CD14-positive monocyte (primary cell): ENCODE results near the gene RTRAF. TPM values are rescaled to one million over a fixed set of nuclear protein-coding genes. Genes with fewer than 3 reads are reported as not detected.

Experiments
- DNase-seq, 3 donors: peaks; one replicate each; pipeline ENCODE4 v3.0.0-alpha.2; 2011 to 2022
- H2AFZ ChIP-seq: 2 replicates; pipeline ENCODE4 v1.6.0; 2012; ENCODE audit warnings: mild to moderate bottlenecking, low read depth, low read length, inconsistent platforms; ENCODE audit not compliant: insufficient read depth, poor library complexity, severe bottlenecking
- H3K27ac ChIP-seq, 2 donors: 1 replicate in 1 of 2; 2 replicates in 1 of 2; pipeline ENCODE4 v1.5.1; 2012 to 2013; ENCODE audit warnings: low read length in 2 of 2, control low read depth in 1 of 2, inconsistent platforms in 1 of 2, low read depth in 1 of 2, mild to moderate bottlenecking in 1 of 2
- H3K27me3 ChIP-seq, 2 donors: one replicate each; pipeline versions ENCODE4 v1.6.0 to v1.6.1; 2011 to 2013; ENCODE audit warnings: low read length in 2 of 2; ENCODE audit not compliant: control insufficient read depth in 2 of 2, insufficient read depth in 2 of 2
- H3K36me3 ChIP-seq, 2 donors: replicated peaks in 1 of 2; 1 replicate in 1 of 2; 2 replicates in 1 of 2; pipeline versions ENCODE4 v1.5.1 to v1.6.1; 2012 to 2013; ENCODE audit warnings: low read length in 2 of 2, control low read depth in 1 of 2, inconsistent platforms in 1 of 2, mild to moderate bottlenecking in 1 of 2; ENCODE audit not compliant: insufficient read depth in 2 of 2, control insufficient read depth in 1 of 2
- H3K4me1 ChIP-seq, 2 donors: 1 replicate in 1 of 2; 2 replicates in 1 of 2; pipeline versions ENCODE4 v1.5.1 to v1.6.1; 2012 to 2013; ENCODE audit warnings: low read length in 2 of 2, control low read depth in 1 of 2, inconsistent platforms in 1 of 2, mild to moderate bottlenecking in 1 of 2, moderate library complexity in 1 of 2; ENCODE audit not compliant: insufficient read depth in 2 of 2, control insufficient read depth in 1 of 2
- H3K4me2 ChIP-seq: replicated peaks from 2 replicates; pipeline ENCODE3; 2012; ENCODE audit warnings: low read length, moderate library complexity, mild to moderate bottlenecking; ENCODE audit not compliant: poor library complexity, severe bottlenecking; ENCODE audit errors: extremely low read depth
- H3K4me3 ChIP-seq, 3 experiments: fragments of 200-600 bp in 1 of 3; sonication (generic) in 1 of 3; replicated peaks in 1 of 3; 1 replicate in 2 of 3; 2 replicates in 1 of 3; pipeline ENCODE4 v1.5.1; 2011 to 2013; ENCODE audit warnings: low read length in 3 of 3, mild to moderate bottlenecking in 3 of 3, control low read depth in 2 of 3, low read depth in 2 of 3, inconsistent platforms in 1 of 3, moderate library complexity in 1 of 3
- H3K79me2 ChIP-seq: 2 replicates; pipeline ENCODE4 v1.6.0; 2012; ENCODE audit warnings: mild to moderate bottlenecking, control low read depth, inconsistent platforms, low read length, moderate library complexity; ENCODE audit not compliant: insufficient read depth
- H3K9ac ChIP-seq: 2 replicates; pipeline ENCODE4 v1.6.0; 2017; ENCODE audit warnings: low read length, mild to moderate bottlenecking; ENCODE audit not compliant: insufficient read depth, poor library complexity, severe bottlenecking
- H3K9me3 ChIP-seq, 2 donors: replicated peaks in 1 of 2; 1 replicate in 1 of 2; 2 replicates in 1 of 2; pipeline versions ENCODE4 v1.5.1 to v1.6.1; 2012 to 2013; ENCODE audit warnings: low read length in 2 of 2, control low read depth in 1 of 2; ENCODE audit not compliant: control insufficient read depth in 1 of 2, insufficient read depth in 1 of 2
- H4K20me1 ChIP-seq: 2 replicates; pipeline ENCODE4 v1.6.0; 2012; ENCODE audit warnings: mild to moderate bottlenecking, low read length, control low read depth, moderate library complexity; ENCODE audit not compliant: insufficient read depth
- H3K27ac Mint-ChIP-seq, 7 donors: one replicate each; pipeline ENCODE4 v1.8.0; 2020; ENCODE audit warnings: mild to moderate bottlenecking in 7 of 7, mixed read lengths in 7 of 7, moderate library complexity in 6 of 7, inconsistent platforms in 2 of 7
- H3K27me3 Mint-ChIP-seq, 3 donors: one replicate each; pipeline ENCODE4 v1.8.0; 2021 to 2022; ENCODE audit warnings: low read depth in 3 of 3, mild to moderate bottlenecking in 3 of 3, mixed read lengths in 3 of 3, moderate library complexity in 3 of 3, inconsistent platforms in 1 of 3
- H3K36me3 Mint-ChIP-seq, 2 donors: one replicate each; pipeline ENCODE4 v1.8.0; 2020; ENCODE audit warnings: mixed read lengths in 2 of 2, inconsistent platforms in 1 of 2, mild to moderate bottlenecking in 1 of 2
- H3K4me1 Mint-ChIP-seq: one replicate; pipeline ENCODE4 v1.8.0; 2020; ENCODE audit warnings: mild to moderate bottlenecking, mixed read lengths
- H3K4me3 Mint-ChIP-seq, 2 donors: one replicate each; pipeline ENCODE4 v1.8.0; 2020; ENCODE audit warnings: mild to moderate bottlenecking in 2 of 2, mixed read lengths in 2 of 2, moderate library complexity in 1 of 2
- H3K9me3 Mint-ChIP-seq, 7 donors: one replicate each; pipeline ENCODE4 v1.8.0; 2020 to 2022; ENCODE audit warnings: mixed read lengths in 7 of 7, mild to moderate bottlenecking in 6 of 7, moderate library complexity in 6 of 7, inconsistent platforms in 2 of 7
- WGBS: methylation state at CpG from one replicate; pipeline ENCODE4 v1.1.5; 2013; ENCODE audit warnings: missing lambda C conversion rate; ENCODE audit not compliant: insufficient coverage; 5-methylcytosine and 5-hydroxymethylcytosine counted together
- intact Hi-C, 2 donors: fragments of 100-400 bp; cut with micrococcal nuclease; formaldehyde crosslinking; loops; one replicate each; pipeline versions ENCODE4 v1.15.0 to v1.15.1; 2023
- polyA plus RNA-seq, 3 donors: library from polyadenylated mRNA; depleted of rRNA in 1 of 3; unstranded in 2 of 3; stranded (reverse) in 1 of 3; fragments of 300-500 nt in 2 of 3; fragments of >200 nt in 1 of 3; fragmentation: Illumina TruSeq in 2 of 3; gene quantifications; 1 replicate in 2 of 3; 2 replicates in 1 of 3; pipeline ENCODE4 v1.2.3, GENCODE V29; 2012 to 2021
- TF ChIP-seq, protein P1 (sequence below): fragments of 200-600 bp; IDR thresholded peaks from one replicate; pipeline ENCODE4 v1.8.0; 2022; ENCODE audit warnings: antibody characterized with exemption, mild to moderate bottlenecking

Gene RTRAF
- polyA plus RNA-seq, 3 donors = 51.6 to 152 (median 149) TPM

DNA sequence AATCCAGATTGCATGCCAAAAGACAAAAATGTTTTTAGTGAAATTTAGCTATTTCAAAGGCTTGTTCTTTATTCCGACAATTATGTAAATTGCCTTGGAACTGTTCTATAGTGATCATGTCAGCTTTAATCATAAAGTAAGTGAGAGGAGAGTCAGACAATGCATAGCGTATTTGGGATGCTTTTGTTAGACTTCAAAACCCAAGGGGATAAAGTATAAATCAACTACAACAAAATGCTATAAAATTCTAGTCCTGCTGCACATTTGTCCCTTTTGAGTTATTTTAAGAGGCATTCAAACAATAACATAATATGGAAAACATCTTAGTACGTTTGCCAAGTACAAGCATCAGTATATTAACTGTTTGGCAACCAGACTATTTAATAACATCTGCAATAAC, 11.3 kb downstream of the RTRAF start:
- Histone ChIP-seq H3K27me3 (no peaks in the 10 kb centered on the region), H2AFZ (no peak overlapping the region), H3K79me2 (no peaks in the 10 kb centered on the region), H3K9ac (no peak overlapping the region), H3K4me3 (no peak overlapping the region), H3K4me1 (no peaks in the 10 kb centered on the region), H3K36me3 (peaks cover 86 to 99% of the 10 kb centered on the region in 2 donors), H3K9me3 (no peaks in the 10 kb centered on the region), H4K20me1 (peaks cover 4% of the 10 kb centered on the region), H3K4me2 (no peak overlapping the region), H3K27ac (no peak overlapping the region)
- no peaks in the 10 kb centered on the region for H3K4me1 Mint-ChIP-seq
- H3K9me3 Mint-ChIP-seq = no peaks in the 10 kb centered on the region
- DNase-seq = no peak
- H3K36me3 Mint-ChIP-seq = peaks cover 86 to 88% of the 10 kb centered on the region in 2 donors
- intact Hi-C loops = no loop called here
- no CpG with 5 or more reads among the region's 3 CpGs for WGBS
- TF ChIP-seq, protein P1, sequence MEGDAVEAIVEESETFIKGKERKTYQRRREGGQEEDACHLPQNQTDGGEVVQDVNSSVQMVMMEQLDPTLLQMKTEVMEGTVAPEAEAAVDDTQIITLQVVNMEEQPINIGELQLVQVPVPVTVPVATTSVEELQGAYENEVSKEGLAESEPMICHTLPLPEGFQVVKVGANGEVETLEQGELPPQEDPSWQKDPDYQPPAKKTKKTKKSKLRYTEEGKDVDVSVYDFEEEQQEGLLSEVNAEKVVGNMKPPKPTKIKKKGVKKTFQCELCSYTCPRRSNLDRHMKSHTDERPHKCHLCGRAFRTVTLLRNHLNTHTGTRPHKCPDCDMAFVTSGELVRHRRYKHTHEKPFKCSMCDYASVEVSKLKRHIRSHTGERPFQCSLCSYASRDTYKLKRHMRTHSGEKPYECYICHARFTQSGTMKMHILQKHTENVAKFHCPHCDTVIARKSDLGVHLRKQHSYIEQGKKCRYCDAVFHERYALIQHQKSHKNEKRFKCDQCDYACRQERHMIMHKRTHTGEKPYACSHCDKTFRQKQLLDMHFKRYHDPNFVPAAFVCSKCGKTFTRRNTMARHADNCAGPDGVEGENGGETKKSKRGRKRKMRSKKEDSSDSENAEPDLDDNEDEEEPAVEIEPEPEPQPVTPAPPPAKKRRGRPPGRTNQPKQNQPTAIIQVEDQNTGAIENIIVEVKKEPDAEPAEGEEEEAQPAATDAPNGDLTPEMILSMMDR = no peak
- H3K4me3 Mint-ChIP-seq = no peak overlapping the region
- no peak overlapping the region for H3K27ac Mint-ChIP-seq
- no peaks in the 10 kb centered on the region for H3K27me3 Mint-ChIP-seq

DNA sequence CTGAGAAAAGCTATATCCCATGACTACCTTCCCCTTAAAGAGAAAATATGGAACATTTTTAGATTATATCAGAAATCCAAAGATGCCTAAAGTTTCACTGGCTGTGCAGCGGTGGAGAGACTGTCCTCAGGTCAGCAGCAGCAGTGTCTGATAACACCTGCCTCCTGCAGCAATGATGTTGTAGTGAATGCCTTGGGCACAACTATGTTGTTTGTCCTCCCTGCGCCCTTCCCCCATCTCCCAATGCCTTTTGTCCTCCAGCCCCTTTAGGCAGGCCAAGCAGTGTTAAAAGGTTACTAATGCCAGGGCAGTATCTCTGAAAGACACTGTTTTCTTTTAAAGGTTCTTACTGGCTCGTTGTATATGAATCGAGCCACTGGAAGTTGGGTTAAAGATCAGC, 13.2 kb downstream of the RTRAF start:
- Mint-ChIP-seq H3K4me3 (no peak overlapping the region), H3K4me1 (no peaks in the 10 kb centered on the region), H3K9me3 (no peaks in the 10 kb centered on the region), H3K27me3 (no peaks in the 10 kb centered on the region), H3K27ac (no peak overlapping the region), H3K36me3 (peaks cover 84% of the 10 kb centered on the region in 2 donors)
- Histone ChIP-seq H3K9me3 (no peaks in the 10 kb centered on the region), H3K36me3 (peaks cover 94 to 100% of the 10 kb centered on the region in 2 donors), H3K4me2 (no peak overlapping the region), H4K20me1 (no peaks in the 10 kb centered on the region), H3K4me1 (no peaks in the 10 kb centered on the region), H3K27ac (no peak overlapping the region), H2AFZ (no peak overlapping the region), H3K79me2 (no peaks in the 10 kb centered on the region), H3K27me3 (no peaks in the 10 kb centered on the region), H3K4me3 (no peak overlapping the region), H3K9ac (no peak overlapping the region)
- intact Hi-C loops = no loop called here
- WGBS = 83% methylated on average over 1 of the region's 4 CpGs
- TF ChIP-seq, protein P1 = no peak
- no peak for DNase-seq
